Measurements from ENCODE around the gene SEPTIN8.

DNA sequence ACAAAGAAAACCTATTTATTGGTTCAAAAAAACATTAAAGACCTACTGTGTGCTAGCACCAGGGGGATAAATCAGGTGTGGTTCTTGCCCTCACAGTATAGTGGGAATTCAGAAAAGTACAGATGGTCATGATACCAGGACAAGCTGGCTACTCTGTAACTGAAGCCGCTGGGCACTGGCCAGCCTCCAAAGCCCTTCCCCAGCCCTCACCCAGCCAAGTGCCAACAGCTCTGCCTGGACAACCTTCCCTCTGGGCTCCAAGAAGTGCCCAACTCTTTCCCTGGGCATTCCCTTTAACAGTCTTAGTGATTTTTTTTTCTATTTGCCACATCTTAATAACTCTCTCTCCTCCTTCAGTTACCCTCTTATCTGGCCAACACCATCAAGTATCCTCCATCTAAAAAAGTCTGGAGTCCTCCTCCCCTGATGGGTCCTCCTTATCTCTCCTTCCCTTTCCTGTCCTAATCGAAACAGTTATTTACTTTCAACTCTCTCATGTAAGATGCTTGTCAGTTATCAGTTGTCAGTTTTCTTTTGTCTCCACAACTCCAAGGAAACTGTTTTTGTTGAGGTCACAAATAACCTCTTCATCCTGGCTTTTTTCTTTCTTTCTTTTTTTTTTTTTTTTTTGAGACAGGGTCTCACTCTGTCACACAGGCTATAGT, 13.3 kb upstream of the SEPTIN8 start:
- TF ChIP-seq, protein P1, sequence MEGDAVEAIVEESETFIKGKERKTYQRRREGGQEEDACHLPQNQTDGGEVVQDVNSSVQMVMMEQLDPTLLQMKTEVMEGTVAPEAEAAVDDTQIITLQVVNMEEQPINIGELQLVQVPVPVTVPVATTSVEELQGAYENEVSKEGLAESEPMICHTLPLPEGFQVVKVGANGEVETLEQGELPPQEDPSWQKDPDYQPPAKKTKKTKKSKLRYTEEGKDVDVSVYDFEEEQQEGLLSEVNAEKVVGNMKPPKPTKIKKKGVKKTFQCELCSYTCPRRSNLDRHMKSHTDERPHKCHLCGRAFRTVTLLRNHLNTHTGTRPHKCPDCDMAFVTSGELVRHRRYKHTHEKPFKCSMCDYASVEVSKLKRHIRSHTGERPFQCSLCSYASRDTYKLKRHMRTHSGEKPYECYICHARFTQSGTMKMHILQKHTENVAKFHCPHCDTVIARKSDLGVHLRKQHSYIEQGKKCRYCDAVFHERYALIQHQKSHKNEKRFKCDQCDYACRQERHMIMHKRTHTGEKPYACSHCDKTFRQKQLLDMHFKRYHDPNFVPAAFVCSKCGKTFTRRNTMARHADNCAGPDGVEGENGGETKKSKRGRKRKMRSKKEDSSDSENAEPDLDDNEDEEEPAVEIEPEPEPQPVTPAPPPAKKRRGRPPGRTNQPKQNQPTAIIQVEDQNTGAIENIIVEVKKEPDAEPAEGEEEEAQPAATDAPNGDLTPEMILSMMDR (conservative IDR thresholded peaks at IDR 0.05): no peak
- no peak for TF ChIP-seq EZH2 (IDR thresholded peaks at IDR 0.05; ENCODE audit: low read depth)

Measured in PC-9 (cell line).